HepG2 (cell line): ENCODE results near the gene SSC4D. TPM values are rescaled to one million over a fixed set of nuclear protein-coding genes. Genes with fewer than 3 reads are reported as not detected.

Experiments used
- KLF9 ChIP-seq: IDR thresholded peaks from 2 replicates; pipeline ENCODE4 v1.6.1; 2016; ENCODE audit warnings: low read depth
- NR2F6 ChIP-seq, 2 experiments: IDR thresholded peaks; 2 replicates each; pipeline ENCODE4 v1.6.1; 2016; ENCODE audit warnings: antibody characterized with exemption in 1 of 2, mild to moderate bottlenecking in 1 of 2
- SPEN ChIP-seq: sonication (generic); formaldehyde crosslinking; IDR thresholded peaks from 2 replicates; pipeline ENCODE4 v1.5.1; 2020; ENCODE audit warnings: low read depth, mild to moderate bottlenecking, missing genetic modification reagents
- ZFP36L1 ChIP-seq: sonication (generic); formaldehyde crosslinking; IDR thresholded peaks from 2 replicates; pipeline ENCODE4 v1.8.0; 2022; ENCODE audit warnings: mild to moderate bottlenecking, missing genetic modification reagents, moderate library complexity
- ZFP37 ChIP-seq: sonication (generic); formaldehyde crosslinking; IDR thresholded peaks from 2 replicates; pipeline ENCODE4 v1.4.0; 2020; ENCODE audit warnings: missing genetic modification reagents, borderline replicate concordance
- ZNF207 ChIP-seq: fragments of 450-650 bp; IDR thresholded peaks from 2 replicates; pipeline ENCODE4 v1.6.1; 2016; ENCODE audit warnings: antibody characterized with exemption, borderline replicate concordance
- ZNF589 ChIP-seq: sonication (generic); formaldehyde crosslinking; conservative IDR thresholded peaks from 2 replicates; pipeline ENCODE4 v1.8.0; 2022; ENCODE audit warnings: mild to moderate bottlenecking, moderate library complexity, missing genetic modification reagents
- ZNF768 ChIP-seq: sonication (generic); formaldehyde crosslinking; IDR thresholded peaks from 2 replicates; pipeline ENCODE4 v1.4.0; 2020; ENCODE audit warnings: missing genetic modification reagents
- polyA plus RNA-seq, 8 experiments: library from polyadenylated mRNA; depleted of rRNA in 3 of 8; stranded (reverse) in 7 of 8; unstranded in 1 of 8; fragments of >200 nt; fragmentation: Illumina TruSeq in 4 of 8; extraction: Trizol in 4 of 8; gene quantifications; 2 replicates each; pipeline versions ENCODE4 v1.2.1 to v1.2.3, GENCODE V29; 2011 to 2016; ENCODE audit warnings: low read depth in 4 of 8, missing spikeins in 1 of 8, mixed read lengths in 1 of 8; ENCODE audit not compliant: insufficient read depth in 1 of 8
- total RNA-seq, 5 experiments: library from RNA; depleted of rRNA; stranded (reverse); fragments of >200 nt; fragmentation: Illumina TruSeq; extraction: Trizol; gene quantifications; 2 replicates each; pipeline ENCODE4 v1.2.3, GENCODE V29; 2016; ENCODE audit warnings: low read depth in 1 of 5
- TF ChIP-seq, protein P1 (sequence below): sonication (generic); formaldehyde crosslinking; IDR thresholded peaks from 2 replicates; pipeline ENCODE4 v1.4.0; 2020; ENCODE audit warnings: missing genetic modification reagents
- TF ChIP-seq, protein P2 (sequence below), 2 experiments: IDR thresholded peaks; 2 replicates each; pipeline ENCODE4 v1.6.1; 2011 to 2012; ENCODE audit warnings: low read length in 2 of 2, borderline replicate concordance in 1 of 2, low read depth in 1 of 2, mild to moderate bottlenecking in 1 of 2, moderate library complexity in 1 of 2
- TF ChIP-seq, protein P3 (sequence below): sonication (generic); formaldehyde crosslinking; IDR thresholded peaks from 2 replicates; pipeline ENCODE4 v1.9.0; 2021; ENCODE audit warnings: missing genetic modification reagents, borderline replicate concordance
- TF ChIP-seq, protein P4 (sequence below): sonication (generic); formaldehyde crosslinking; IDR thresholded peaks from 2 replicates; pipeline ENCODE4 v1.4.0; 2020; ENCODE audit warnings: missing genetic modification reagents
- TF ChIP-seq, protein P5 (sequence below): sonication (generic); formaldehyde crosslinking; IDR thresholded peaks from 2 replicates; pipeline ENCODE4 v1.8.1; 2023; ENCODE audit warnings: mild to moderate bottlenecking, inconsistent platforms, moderate library complexity, missing genetic modification reagents, borderline replicate concordance
- TF ChIP-seq, protein P6 (sequence below): sonication (generic); formaldehyde crosslinking; IDR thresholded peaks from 2 replicates; pipeline ENCODE4 v1.8.1; 2022; ENCODE audit warnings: mild to moderate bottlenecking, missing genetic modification reagents

SSC4D gene
- total and polyA plus RNA-seq, 2 of the 13 experiments (the other 11 are each of a cell fraction or from before 2014, with no cell fraction given) = 33.3 to 63.8 TPM

DNA sequence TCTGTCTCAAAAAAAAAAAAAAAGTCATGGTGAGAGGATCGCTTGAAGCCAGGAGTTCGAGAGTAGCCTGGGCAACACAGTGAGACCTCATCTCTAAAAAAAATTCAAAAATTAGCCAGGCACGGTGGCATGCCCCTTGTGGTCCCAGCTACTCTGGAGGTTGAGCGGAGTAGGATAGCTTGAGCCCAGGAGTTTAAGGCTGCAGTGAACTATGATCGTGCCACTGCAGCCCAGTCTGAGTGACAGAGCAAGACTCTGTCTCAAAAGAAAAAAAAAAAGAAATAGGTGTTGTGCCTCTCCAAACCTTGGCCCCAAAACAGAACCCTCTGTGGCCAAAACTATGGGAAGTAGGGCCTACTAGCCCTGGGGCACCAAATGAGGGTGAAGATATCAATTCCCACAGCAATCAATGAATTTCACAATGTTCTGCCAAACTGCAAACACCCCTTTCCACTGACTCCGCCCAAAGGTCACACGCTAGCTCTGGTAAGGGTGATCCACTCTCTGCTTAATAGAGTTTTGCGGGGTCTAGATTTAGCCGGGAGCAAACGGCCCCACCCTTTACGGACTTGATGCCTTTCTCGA is 16.9 kb downstream of the SSC4D start (continued):
- TF ChIP-seq, protein P1, sequence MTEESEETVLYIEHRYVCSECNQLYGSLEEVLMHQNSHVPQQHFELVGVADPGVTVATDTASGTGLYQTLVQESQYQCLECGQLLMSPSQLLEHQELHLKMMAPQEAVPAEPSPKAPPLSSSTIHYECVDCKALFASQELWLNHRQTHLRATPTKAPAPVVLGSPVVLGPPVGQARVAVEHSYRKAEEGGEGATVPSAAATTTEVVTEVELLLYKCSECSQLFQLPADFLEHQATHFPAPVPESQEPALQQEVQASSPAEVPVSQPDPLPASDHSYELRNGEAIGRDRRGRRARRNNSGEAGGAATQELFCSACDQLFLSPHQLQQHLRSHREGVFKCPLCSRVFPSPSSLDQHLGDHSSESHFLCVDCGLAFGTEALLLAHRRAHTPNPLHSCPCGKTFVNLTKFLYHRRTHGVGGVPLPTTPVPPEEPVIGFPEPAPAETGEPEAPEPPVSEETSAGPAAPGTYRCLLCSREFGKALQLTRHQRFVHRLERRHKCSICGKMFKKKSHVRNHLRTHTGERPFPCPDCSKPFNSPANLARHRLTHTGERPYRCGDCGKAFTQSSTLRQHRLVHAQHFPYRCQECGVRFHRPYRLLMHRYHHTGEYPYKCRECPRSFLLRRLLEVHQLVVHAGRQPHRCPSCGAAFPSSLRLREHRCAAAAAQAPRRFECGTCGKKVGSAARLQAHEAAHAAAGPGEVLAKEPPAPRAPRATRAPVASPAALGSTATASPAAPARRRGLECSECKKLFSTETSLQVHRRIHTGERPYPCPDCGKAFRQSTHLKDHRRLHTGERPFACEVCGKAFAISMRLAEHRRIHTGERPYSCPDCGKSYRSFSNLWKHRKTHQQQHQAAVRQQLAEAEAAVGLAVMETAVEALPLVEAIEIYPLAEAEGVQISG (CRISPR knock-in tag) = no peak
- TF ChIP-seq, protein P2, sequence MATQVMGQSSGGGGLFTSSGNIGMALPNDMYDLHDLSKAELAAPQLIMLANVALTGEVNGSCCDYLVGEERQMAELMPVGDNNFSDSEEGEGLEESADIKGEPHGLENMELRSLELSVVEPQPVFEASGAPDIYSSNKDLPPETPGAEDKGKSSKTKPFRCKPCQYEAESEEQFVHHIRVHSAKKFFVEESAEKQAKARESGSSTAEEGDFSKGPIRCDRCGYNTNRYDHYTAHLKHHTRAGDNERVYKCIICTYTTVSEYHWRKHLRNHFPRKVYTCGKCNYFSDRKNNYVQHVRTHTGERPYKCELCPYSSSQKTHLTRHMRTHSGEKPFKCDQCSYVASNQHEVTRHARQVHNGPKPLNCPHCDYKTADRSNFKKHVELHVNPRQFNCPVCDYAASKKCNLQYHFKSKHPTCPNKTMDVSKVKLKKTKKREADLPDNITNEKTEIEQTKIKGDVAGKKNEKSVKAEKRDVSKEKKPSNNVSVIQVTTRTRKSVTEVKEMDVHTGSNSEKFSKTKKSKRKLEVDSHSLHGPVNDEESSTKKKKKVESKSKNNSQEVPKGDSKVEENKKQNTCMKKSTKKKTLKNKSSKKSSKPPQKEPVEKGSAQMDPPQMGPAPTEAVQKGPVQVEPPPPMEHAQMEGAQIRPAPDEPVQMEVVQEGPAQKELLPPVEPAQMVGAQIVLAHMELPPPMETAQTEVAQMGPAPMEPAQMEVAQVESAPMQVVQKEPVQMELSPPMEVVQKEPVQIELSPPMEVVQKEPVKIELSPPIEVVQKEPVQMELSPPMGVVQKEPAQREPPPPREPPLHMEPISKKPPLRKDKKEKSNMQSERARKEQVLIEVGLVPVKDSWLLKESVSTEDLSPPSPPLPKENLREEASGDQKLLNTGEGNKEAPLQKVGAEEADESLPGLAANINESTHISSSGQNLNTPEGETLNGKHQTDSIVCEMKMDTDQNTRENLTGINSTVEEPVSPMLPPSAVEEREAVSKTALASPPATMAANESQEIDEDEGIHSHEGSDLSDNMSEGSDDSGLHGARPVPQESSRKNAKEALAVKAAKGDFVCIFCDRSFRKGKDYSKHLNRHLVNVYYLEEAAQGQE (IDR thresholded peaks at IDR 0.05; ENCODE audit: borderline replicate concordance in 1 of 2, low read depth in 1 of 2, low read length in 2 of 2) = no peak
- TF ChIP-seq ZFP37 (no peak), ZNF589 (CRISPR knock-in tag) (no peak), NR2F6 (IDR thresholded peaks at IDR 0.05) (peak; percentile 71), NR2F6 (CRISPR knock-in tag; IDR thresholded peaks at IDR 0.05) (no peak), ZNF207 (no peak), KLF9 (CRISPR knock-in tag) (no peak), ZFP36L1 (CRISPR knock-in tag) (no peak), ZNF768 (no peak), SPEN (CRISPR knock-in tag) (no peak)
- TF ChIP-seq, protein P3, sequence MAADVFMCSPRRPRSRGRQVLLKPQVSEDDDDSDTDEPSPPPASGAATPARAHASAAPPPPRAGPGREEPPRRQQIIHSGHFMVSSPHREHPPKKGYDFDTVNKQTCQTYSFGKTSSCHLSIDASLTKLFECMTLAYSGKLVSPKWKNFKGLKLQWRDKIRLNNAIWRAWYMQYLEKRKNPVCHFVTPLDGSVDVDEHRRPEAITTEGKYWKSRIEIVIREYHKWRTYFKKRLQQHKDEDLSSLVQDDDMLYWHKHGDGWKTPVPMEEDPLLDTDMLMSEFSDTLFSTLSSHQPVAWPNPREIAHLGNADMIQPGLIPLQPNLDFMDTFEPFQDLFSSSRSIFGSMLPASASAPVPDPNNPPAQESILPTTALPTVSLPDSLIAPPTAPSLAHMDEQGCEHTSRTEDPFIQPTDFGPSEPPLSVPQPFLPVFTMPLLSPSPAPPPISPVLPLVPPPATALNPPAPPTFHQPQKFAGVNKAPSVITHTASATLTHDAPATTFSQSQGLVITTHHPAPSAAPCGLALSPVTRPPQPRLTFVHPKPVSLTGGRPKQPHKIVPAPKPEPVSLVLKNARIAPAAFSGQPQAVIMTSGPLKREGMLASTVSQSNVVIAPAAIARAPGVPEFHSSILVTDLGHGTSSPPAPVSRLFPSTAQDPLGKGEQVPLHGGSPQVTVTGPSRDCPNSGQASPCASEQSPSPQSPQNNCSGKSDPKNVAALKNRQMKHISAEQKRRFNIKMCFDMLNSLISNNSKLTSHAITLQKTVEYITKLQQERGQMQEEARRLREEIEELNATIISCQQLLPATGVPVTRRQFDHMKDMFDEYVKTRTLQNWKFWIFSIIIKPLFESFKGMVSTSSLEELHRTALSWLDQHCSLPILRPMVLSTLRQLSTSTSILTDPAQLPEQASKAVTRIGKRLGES (CRISPR knock-in tag) = no peak
- TF ChIP-seq, protein P4, sequence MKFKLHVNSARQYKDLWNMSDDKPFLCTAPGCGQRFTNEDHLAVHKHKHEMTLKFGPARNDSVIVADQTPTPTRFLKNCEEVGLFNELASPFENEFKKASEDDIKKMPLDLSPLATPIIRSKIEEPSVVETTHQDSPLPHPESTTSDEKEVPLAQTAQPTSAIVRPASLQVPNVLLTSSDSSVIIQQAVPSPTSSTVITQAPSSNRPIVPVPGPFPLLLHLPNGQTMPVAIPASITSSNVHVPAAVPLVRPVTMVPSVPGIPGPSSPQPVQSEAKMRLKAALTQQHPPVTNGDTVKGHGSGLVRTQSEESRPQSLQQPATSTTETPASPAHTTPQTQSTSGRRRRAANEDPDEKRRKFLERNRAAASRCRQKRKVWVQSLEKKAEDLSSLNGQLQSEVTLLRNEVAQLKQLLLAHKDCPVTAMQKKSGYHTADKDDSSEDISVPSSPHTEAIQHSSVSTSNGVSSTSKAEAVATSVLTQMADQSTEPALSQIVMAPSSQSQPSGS (CRISPR knock-in tag) = no peak
- TF ChIP-seq, protein P5, sequence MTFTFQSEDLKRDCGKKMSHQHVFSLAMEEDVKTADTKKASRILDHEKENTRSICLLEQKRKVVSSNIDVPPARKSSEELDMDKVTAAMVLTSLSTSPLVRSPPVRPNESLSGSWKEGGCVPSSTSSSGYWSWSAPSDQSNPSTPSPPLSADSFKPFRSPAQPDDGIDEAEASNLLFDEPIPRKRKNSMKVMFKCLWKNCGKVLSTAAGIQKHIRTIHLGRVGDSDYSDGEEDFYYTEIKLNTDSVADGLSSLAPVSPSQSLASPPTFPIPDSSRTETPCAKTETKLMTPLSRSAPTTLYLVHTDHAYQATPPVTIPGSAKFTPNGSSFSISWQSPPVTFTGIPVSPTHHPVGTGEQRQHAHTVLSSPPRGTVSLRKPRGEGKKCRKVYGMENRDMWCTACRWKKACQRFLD (CRISPR knock-in tag) = no peak
- TF ChIP-seq, protein P6, sequence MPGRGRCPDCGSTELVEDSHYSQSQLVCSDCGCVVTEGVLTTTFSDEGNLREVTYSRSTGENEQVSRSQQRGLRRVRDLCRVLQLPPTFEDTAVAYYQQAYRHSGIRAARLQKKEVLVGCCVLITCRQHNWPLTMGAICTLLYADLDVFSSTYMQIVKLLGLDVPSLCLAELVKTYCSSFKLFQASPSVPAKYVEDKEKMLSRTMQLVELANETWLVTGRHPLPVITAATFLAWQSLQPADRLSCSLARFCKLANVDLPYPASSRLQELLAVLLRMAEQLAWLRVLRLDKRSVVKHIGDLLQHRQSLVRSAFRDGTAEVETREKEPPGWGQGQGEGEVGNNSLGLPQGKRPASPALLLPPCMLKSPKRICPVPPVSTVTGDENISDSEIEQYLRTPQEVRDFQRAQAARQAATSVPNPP = no peak
